ENCODE measurements around the gene CMIP. TPM values are rescaled to one million over a fixed set of nuclear protein-coding genes. Genes with fewer than 3 reads are reported as not detected.
"Not testable (repeated sequence)": the region's sequence is repeated elsewhere in the genome, so short reads cannot be mapped to it uniquely, and the experiment has no call there.

Gene CMIP
- total RNA-seq, 1 donor from 2014 or later: 27.7 TPM

- TF ChIP-seq, protein P1, sequence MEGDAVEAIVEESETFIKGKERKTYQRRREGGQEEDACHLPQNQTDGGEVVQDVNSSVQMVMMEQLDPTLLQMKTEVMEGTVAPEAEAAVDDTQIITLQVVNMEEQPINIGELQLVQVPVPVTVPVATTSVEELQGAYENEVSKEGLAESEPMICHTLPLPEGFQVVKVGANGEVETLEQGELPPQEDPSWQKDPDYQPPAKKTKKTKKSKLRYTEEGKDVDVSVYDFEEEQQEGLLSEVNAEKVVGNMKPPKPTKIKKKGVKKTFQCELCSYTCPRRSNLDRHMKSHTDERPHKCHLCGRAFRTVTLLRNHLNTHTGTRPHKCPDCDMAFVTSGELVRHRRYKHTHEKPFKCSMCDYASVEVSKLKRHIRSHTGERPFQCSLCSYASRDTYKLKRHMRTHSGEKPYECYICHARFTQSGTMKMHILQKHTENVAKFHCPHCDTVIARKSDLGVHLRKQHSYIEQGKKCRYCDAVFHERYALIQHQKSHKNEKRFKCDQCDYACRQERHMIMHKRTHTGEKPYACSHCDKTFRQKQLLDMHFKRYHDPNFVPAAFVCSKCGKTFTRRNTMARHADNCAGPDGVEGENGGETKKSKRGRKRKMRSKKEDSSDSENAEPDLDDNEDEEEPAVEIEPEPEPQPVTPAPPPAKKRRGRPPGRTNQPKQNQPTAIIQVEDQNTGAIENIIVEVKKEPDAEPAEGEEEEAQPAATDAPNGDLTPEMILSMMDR (IDR thresholded peaks at IDR 0.05; ENCODE audit: insufficient read depth, low read length, poor library complexity, severe bottlenecking): no peak
- no peak overlapping the region for H3K4me3 ChIP-seq (ENCODE audit: low read depth, low read length)
- DNase-seq (ENCODE audit: low read depth): no peak
- no peaks in the 10 kb centered on the region for H3K36me3 ChIP-seq (ENCODE audit: control insufficient read depth, insufficient read depth, low read length)
- H3K27me3 ChIP-seq (ENCODE audit: control insufficient read depth, insufficient read depth, low read length): no peaks in the 10 kb centered on the region
Measured at GRCh38 chr16:81684242-81684837, 239.7 kb downstream of the CMIP start.

GRCh38 chr16:81684901-81685300, 240.3 kb downstream of the CMIP start:
- no peak overlapping the region for H3K4me3 ChIP-seq (ENCODE audit: low read depth, low read length)
- TF ChIP-seq, protein P1 (IDR thresholded peaks at IDR 0.05; ENCODE audit: insufficient read depth, low read length, poor library complexity, severe bottlenecking): no peak
- DNase-seq (ENCODE audit: low read depth): no peak
- no peaks in the 10 kb centered on the region for H3K27me3 ChIP-seq (ENCODE audit: control insufficient read depth, insufficient read depth, low read length)
- H3K36me3 ChIP-seq (ENCODE audit: control insufficient read depth, insufficient read depth, low read length): no peaks in the 10 kb centered on the region

DNA sequence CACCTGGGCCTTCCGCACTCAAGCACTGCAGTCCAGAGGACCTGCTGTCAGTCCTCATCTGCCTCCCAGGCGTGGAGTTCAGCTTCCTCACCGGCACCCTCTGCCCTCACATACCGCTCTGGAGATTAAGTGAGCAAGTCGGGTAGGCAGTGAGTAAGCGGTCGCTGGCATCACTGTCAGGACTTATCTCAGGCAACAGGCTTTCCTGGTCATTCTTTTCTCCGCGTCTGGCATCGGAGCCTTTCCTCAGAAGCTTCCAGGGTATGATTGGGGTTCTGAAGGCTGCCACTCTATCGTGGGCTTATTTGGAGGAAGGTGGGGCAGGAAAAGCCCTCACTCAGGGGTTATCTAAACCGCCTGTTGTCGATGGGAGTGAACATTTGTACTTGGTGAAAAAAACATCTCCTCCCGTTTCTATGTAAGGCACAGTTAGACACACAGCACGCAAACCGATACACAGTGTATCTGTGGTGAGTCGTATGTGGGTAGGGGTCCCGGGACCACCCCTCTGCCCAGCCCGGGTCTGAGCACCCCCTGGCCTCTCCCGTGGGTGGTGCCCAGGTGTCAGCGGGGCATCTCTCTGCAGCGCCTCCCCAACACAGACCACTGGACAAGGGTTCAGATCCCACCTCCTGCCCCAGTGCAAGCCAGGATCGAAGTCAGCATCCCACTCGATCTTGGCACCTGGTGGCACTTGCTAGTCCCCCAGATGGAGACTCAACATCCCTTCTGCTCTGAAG, 242.0 kb downstream of the CMIP start:
- H3K36me3 ChIP-seq (ENCODE audit: control insufficient read depth, insufficient read depth, low read length): no peaks in the 10 kb centered on the region
- no peaks in the 10 kb centered on the region for H3K27me3 ChIP-seq (ENCODE audit: control insufficient read depth, insufficient read depth, low read length)
- DNase-seq (ENCODE audit: low read depth): no peak
- H3K4me3 ChIP-seq (ENCODE audit: low read depth, low read length): no peak overlapping the region
- TF ChIP-seq, protein P1 (IDR thresholded peaks at IDR 0.05; ENCODE audit: insufficient read depth, low read length, poor library complexity, severe bottlenecking): no peak

GRCh38 chr16:81687131-81687456, 242.5 kb downstream of the CMIP start:
- no peak overlapping the region for H3K4me3 ChIP-seq (ENCODE audit: low read depth, low read length)
- TF ChIP-seq, protein P1 (IDR thresholded peaks at IDR 0.05; ENCODE audit: insufficient read depth, low read length, poor library complexity, severe bottlenecking): no peak
- DNase-seq (ENCODE audit: low read depth): no peak
- no peaks in the 10 kb centered on the region for H3K27me3 ChIP-seq (ENCODE audit: control insufficient read depth, insufficient read depth, low read length)
- no peaks in the 10 kb centered on the region for H3K36me3 ChIP-seq (ENCODE audit: control insufficient read depth, insufficient read depth, low read length)

- TF ChIP-seq, protein P1 (IDR thresholded peaks at IDR 0.05; ENCODE audit: insufficient read depth, low read length, poor library complexity, severe bottlenecking): no peak
- Histone ChIP-seq H3K36me3 (ENCODE audit: control insufficient read depth, insufficient read depth, low read length) (no peaks in the 10 kb centered on the region), H3K27me3 (ENCODE audit: control insufficient read depth, insufficient read depth, low read length) (no peaks in the 10 kb centered on the region), H3K4me3 (ENCODE audit: low read depth, low read length) (no peak overlapping the region)
- no peak for DNase-seq (ENCODE audit: low read depth)
Measured at GRCh38 chr16:81688182-81688581, 243.6 kb downstream of the CMIP start.

DNA sequence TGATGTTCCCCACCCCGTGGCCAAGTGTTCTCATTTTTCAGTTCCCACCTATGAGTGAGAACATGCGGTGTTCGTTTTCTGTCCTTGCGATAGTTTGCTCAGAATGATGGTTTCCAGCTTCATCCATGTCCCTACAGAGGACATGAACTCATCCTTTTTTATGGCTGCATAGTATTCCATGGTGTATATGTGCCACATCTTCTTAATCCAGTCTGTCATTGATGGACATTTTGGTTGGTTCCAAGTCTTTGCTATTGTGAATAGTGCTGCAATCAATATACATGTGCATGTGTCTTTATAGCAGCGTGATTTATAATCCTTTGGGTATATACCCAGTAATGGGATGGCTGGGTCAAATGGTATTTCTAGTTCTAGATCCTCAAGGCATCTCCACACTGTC, 244.2 kb downstream of the CMIP start:
- not testable (repeated sequence) for DNase-seq (ENCODE audit: low read depth); H3K36me3 ChIP-seq (ENCODE audit: control insufficient read depth, insufficient read depth, low read length); H3K4me3 ChIP-seq (ENCODE audit: low read depth, low read length); H3K27me3 ChIP-seq (ENCODE audit: control insufficient read depth, insufficient read depth, low read length)
